HG03025 (cell line): ENCODE data around the gene ENTPD1.
"Not testable (repeated sequence)": the region's sequence is repeated elsewhere in the genome, so short reads cannot be mapped to it uniquely, and the experiment has no call there.

Source experiments
- ATAC-seq: cut with Tn5 transposase; IDR thresholded peaks from one replicate; pipeline ENCODE4 v1.9.1; 2021; ENCODE audit warnings: mild to moderate bottlenecking, moderate library complexity; ENCODE audit not compliant: unreplicated experiment, low FRiP score

Gene ENTPD1

GRCh38 chr10:95860166-95860940 lies 104.4 kb downstream of the ENTPD1 start:
- no peak for ATAC-seq

DNA sequence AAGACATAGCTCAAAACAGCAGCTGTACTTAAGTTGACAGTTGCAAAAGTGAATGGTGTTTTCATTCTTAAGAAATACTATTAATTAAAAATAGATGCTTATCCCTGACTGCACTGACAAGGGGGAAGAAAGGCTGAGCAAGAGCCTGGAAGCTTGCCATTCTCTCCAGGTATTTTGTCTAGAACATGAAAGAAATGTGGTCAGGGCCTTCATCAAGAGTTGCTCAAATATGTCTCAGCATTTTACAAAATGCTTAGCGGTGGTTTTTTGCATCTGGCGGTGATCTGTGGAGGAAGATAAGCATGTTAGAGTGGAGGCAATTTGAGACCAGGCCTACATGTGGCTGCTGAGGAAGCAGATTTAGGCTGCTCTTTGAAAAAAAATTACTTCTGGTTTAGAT lies 105.4 kb downstream of the ENTPD1 start:
- no peak for ATAC-seq

DNA sequence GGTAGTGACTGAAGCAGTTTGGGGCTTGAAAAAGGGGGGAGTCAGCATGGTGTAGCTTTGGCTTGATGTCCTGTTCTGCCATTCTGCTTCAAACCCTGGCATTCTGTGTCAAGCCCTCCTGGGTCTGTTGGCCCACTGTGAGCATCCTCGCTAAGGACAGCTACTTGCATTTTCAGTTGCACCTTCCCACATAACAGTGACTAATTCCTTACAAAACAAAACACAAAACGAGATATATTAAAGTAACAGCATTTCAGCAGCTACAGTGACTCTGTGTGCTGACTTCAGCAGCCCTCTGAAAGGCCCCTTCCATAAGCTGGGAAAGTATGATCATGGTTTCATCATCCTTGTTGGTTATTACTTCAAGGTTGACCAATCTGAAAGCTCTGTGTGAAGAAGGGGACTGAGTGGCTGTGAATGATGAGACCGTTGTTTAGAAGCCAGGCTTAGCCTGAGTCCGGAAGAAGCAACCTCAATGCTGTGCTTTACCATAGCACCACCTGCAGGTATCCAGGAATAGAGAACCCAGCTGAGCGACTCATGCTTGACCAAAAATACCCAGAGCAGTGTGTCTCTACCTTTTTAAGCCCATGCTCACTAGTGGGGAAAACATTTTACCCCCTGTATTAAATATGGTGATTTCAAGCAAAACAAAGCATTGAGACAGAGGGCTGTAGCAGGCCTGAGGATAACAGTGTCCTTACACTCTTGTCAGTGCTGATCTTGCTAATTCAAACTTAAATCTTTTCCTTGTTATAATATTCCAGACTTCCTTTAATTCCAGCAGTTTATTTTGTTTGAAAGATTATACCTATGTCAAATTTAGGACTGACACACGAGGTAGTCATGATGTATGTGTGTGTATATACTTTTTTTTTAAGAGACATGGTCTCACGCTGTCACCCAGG lies 109.2 kb downstream of the ENTPD1 start:
- peak; percentile 77 for ATAC-seq

DNA sequence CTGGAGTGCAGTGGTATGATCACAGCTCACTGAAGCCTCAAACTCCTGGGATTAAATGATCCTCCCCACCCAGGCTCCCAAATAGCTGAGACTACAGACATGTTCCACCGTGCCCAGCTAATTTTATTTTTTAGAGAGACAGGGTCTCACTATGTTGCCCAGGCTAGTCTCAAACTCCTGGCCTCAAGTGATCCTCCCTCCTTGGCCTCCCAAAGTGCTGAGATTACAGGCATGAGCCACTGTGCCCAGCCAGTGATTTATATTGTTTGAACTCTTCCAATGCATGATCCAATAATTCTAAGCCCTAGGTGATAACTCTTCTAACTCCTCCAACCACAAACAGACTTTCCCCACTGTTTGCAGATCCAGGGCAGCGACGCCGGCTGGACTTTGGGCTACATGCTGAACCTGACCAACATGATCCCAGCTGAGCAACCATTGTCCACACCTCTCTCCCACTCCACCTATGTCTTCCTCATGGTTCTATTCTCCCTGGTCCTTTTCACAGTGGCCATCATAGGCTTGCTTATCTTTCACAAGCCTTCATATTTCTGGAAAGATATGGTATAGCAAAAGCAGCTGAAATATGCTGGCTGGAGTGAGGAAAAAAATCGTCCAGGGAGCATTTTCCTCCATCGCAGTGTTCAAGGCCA lies 110.0 kb downstream of the ENTPD1 start:
- no peak for ATAC-seq

DNA sequence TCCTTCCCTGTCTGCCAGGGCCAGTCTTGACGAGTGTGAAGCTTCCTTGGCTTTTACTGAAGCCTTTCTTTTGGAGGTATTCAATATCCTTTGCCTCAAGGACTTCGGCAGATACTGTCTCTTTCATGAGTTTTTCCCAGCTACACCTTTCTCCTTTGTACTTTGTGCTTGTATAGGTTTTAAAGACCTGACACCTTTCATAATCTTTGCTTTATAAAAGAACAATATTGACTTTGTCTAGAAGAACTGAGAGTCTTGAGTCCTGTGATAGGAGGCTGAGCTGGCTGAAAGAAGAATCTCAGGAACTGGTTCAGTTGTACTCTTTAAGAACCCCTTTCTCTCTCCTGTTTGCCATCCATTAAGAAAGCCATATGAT lies 110.5 kb downstream of the ENTPD1 start:
- ATAC-seq = no peak

DNA sequence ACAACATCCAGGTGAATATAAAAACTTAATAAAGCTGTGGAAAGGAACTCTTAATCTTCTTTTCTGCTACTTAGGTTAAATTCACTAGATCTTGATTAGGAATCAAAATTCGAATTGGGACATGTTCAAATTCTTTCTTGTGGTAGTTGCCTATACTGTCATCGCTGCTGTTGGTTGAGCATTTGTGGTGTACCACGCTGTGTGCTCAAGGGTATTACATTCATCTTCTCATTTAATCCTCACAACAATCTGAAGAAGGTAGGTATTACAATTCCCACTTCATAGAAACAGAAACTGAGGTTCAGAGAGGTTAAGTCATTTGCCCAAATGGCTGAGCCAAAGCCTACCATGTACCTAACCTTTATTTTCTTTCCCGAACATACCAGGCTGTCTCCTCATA lies 111.9 kb downstream of the ENTPD1 start:
- ATAC-seq = no peak

- ATAC-seq = no peak
Observed at GRCh38 chr10:95872158-95872711, 116.3 kb downstream of the ENTPD1 start.

GRCh38 chr10:95873139-95873538 lies 117.2 kb downstream of the ENTPD1 start:
- no peak for ATAC-seq

- no peak for ATAC-seq
Observed at GRCh38 chr10:95873651-95874050, 117.7 kb downstream of the ENTPD1 start.

DNA sequence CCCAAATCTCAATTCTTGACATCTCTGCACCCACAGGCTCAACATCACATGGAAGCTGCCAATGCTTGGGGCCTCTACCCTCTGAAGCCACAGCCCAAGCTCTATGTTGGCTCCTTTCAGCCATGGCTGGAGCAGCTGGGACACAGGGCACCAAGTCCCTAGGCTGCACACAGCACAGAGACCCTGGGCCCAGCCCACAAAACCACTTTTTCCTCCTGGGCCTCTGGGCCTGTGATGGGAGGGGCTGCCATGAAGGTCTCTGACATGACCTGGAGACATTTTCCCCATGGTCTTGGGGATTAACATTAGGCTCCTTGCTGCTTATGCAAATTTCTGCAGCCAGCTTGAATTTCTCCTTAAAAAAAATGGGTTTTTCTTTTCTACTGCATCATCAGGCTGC lies 118.8 kb downstream of the ENTPD1 start:
- not testable (repeated sequence) for ATAC-seq

DNA sequence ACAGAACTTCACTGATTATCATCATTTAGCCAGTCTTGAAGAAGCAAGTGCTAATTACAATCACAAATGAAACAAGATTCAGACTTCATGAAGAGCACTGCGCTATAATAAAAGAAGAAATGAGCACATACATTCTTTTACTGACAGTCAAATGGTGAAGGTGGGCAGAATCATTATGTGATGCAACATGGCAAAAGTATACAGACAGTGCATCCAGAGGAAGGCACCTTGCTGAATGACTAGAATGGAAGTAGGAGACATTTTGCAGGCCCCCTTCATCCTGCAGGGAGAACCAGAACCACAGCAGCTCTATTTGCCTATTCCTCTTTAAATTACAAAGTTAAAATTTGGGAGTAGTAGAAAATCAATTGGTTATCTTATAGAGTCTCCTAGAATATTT lies 120.8 kb downstream of the ENTPD1 start:
- ATAC-seq = no peak

- no peak for ATAC-seq
Observed at GRCh38 chr10:95877881-95878280, 121.9 kb downstream of the ENTPD1 start.

GRCh38 chr10:95880704-95881103 lies 124.7 kb downstream of the ENTPD1 start:
- ATAC-seq = no peak

GRCh38 chr10:95881316-95881715 lies 125.4 kb downstream of the ENTPD1 start:
- no peak for ATAC-seq

- ATAC-seq = no peak
Observed at GRCh38 chr10:95889830-95890229, 133.9 kb downstream of the ENTPD1 start.

DNA sequence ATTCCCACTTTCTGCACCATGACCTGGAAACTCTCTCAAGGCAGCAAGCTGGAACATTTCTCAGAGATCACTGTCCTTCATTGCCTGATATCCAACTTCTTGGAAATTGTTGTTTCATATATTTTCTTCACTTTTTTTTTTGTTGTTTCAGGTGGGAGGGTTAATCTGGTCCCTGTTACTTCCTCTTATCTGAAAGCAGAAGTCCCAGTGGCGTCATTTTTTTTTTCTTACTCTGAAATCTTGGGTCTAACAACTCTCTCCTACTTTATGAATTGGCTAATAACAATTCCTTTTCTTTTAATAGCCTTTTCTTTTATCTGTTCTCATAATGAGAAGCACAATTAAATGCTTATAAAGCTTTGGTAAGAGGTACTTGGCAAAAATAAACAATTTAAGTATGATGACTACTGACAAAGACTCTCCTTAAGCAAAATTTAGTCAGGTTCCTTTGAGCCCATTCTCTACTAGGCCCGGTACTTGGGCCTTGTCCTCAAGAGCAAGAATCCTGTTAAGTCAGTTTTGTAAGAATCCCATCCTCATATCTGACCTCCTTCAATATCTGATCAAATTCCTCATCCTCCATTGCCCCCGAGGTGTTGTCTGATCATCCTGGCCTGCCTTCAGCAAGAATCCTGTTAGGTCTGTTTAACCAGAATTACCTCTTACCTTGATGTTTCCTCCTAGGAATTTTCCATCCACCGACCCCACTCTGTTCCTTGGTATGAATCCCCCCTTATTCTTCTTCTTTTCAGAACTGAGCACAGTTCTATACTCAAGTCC lies 140.3 kb downstream of the ENTPD1 start:
- no peak for ATAC-seq

DNA sequence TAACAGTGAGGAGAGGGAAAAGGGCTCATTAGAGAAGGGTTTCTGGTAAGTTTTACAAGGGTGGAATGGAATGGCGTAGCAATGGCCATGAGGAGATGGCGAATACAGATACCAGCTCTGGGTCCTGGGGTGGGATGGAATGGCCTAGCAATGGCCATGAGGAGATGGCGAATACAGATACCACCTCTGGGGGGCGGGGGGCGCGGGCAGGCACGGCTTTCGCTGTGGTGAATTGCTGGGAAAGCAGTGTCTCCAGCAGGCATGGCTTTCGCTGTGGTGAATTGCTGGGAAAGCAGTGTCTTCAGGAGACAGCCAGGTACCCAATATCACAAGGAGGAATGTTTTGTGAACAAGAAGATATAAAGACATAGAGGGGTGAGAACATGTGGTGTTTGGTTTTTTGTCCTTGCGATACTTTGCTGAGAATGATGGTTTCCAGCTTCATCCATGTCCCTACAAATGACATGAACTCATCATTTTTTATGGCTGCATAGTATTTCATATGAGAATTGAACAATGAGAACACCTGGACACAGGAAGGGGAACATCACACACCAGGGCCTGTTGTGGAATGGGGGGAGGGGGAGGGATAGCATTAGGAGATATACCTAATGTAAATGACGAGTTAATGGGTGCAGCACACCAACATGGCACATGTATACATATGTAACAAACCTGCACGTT lies 150.1 kb downstream of the ENTPD1 start:
- not testable (repeated sequence) for ATAC-seq

DNA sequence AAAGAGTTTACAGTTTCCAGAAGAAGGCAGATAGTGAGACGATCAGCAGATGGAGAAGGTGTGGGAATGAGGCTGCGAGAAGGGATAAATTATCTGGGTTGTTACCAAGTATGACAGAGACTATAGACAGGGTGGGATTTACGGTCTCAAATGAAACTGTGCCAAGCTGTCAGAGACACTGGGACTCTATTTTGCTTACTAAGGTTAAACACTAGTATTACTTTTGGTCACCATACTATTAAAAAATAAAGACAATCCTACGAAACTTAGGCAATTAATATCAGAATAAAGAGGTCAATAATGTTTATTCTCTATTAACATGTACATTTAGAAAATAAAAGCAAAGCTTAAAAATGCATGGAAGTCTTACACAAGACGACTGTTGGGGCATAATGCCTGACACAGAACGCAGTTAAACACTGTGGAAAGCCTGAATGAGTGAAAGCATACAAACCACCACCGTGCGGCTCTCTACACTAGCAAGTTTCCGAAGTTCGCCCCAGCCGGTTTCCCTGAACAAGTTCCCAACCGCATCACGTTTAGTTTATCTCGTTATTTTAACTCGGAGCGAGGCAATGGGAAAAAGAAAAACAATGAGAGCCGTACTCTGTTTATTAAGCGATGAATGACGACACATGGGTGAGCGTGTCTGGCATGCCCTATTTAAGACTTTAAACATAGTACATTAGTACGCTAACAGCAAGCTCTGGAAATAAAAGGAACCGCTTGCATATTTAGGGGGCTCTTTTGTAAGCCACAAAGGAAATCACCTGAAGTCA lies 150.9 kb downstream of the ENTPD1 start:
- ATAC-seq = peak; percentile 33
